Measurements from ENCODE around the gene SNCAIP. TPM values are rescaled to one million over a fixed set of nuclear protein-coding genes. Genes with fewer than 3 reads are reported as not detected.

The SNCAIP gene
- total and polyA plus RNA-seq, 2 experiments from 2014 or later = 1.5 to 2.4 TPM

- no peaks in the 10 kb centered on the region for H4K20me1 ChIP-seq (ENCODE audit: insufficient read depth)
- DNase-seq = no peak
- H3K9me2 ChIP-seq (ENCODE audit: insufficient read depth) = no peaks in the 10 kb centered on the region
- H3K4me2 ChIP-seq (ENCODE audit: unreplicated experiment) = no peak overlapping the region
- no peaks in the 10 kb centered on the region for H3K27me3 ChIP-seq (replicated peaks; ENCODE audit: insufficient read depth)
- H3K4me1 ChIP-seq (ENCODE audit: insufficient read depth) = no peaks in the 10 kb centered on the region
- H3K36me3 ChIP-seq (ENCODE audit: low read depth) = no peaks in the 10 kb centered on the region
- no peaks in the 10 kb centered on the region for H3F3A ChIP-seq (ENCODE audit: insufficient read depth)
- H3K27ac ChIP-seq = no peak overlapping the region
- no peak for TF ChIP-seq EZH2 (IDR thresholded peaks at IDR 0.05; ENCODE audit: insufficient read depth, poor library complexity, severe bottlenecking)
- no peak for TF ChIP-seq EZH2phosphoT487 (IDR thresholded peaks at IDR 0.05; ENCODE audit: insufficient read depth, low read depth)
- WGBS, 2 experiments (ENCODE audit: low coverage in 1 of 2, low lambda C conversion rate in 2 of 2, missing lambda C conversion rate in 2 of 2) = 56 to 64% methylated on average over 7 of the region's 7 CpGs
- H3K79me2 ChIP-seq (ENCODE audit: insufficient read depth) = no peaks in the 10 kb centered on the region
- no peak overlapping the region for H3K4me3 ChIP-seq
- no peak overlapping the region for H3K9ac ChIP-seq
- H2AFZ ChIP-seq = no peak overlapping the region
- in situ Hi-C loops (cut with MboI) = no loop called here
- no peaks in the 10 kb centered on the region for H3K9me3 ChIP-seq (ENCODE audit: low read depth)
Measured at GRCh38 chr5:122465031-122465577, 153.1 kb downstream of the SNCAIP start.

- H3K36me3 ChIP-seq (ENCODE audit: low read depth) = no peaks in the 10 kb centered on the region
- no peak overlapping the region for H2AFZ ChIP-seq
- H3K9me3 ChIP-seq (ENCODE audit: low read depth) = no peaks in the 10 kb centered on the region
- no peak overlapping the region for H3K4me3 ChIP-seq
- in situ Hi-C loops (cut with MboI) = no loop called here
- no peak overlapping the region for H3K9ac ChIP-seq
- TF ChIP-seq EZH2 (IDR thresholded peaks at IDR 0.05; ENCODE audit: insufficient read depth, poor library complexity, severe bottlenecking) = no peak
- TF ChIP-seq EZH2phosphoT487 (IDR thresholded peaks at IDR 0.05; ENCODE audit: insufficient read depth, low read depth) = no peak
- no peak for DNase-seq
- 69 to 81% methylated on average over 4 of the region's 4 CpGs for WGBS, 2 experiments (ENCODE audit: low coverage in 1 of 2, low lambda C conversion rate in 2 of 2, missing lambda C conversion rate in 2 of 2)
- no peaks in the 10 kb centered on the region for H4K20me1 ChIP-seq (ENCODE audit: insufficient read depth)
- no peaks in the 10 kb centered on the region for H3K79me2 ChIP-seq (ENCODE audit: insufficient read depth)
- H3K9me2 ChIP-seq (ENCODE audit: insufficient read depth) = no peaks in the 10 kb centered on the region
- no peak overlapping the region for H3K4me2 ChIP-seq (ENCODE audit: unreplicated experiment)
- H3K27me3 ChIP-seq (replicated peaks; ENCODE audit: insufficient read depth) = no peaks in the 10 kb centered on the region
- no peaks in the 10 kb centered on the region for H3F3A ChIP-seq (ENCODE audit: insufficient read depth)
- H3K27ac ChIP-seq = no peak overlapping the region
- H3K4me1 ChIP-seq (ENCODE audit: insufficient read depth) = no peaks in the 10 kb centered on the region
Measured at GRCh38 chr5:122465994-122466393, 154.0 kb downstream of the SNCAIP start.

GRCh38 chr5:122468351-122469116 is 156.5 kb downstream of the SNCAIP start:
- Histone ChIP-seq H3K9me2 (ENCODE audit: insufficient read depth) (no peaks in the 10 kb centered on the region), H3F3A (ENCODE audit: insufficient read depth) (no peaks in the 10 kb centered on the region), H3K4me3 (no peak overlapping the region), H3K4me2 (ENCODE audit: unreplicated experiment) (no peak overlapping the region), H3K27me3 (replicated peaks; ENCODE audit: insufficient read depth) (no peaks in the 10 kb centered on the region), H3K4me1 (ENCODE audit: insufficient read depth) (no peaks in the 10 kb centered on the region), H3K27ac (no peak overlapping the region), H4K20me1 (ENCODE audit: insufficient read depth) (no peaks in the 10 kb centered on the region), H3K9me3 (ENCODE audit: low read depth) (no peaks in the 10 kb centered on the region), H3K79me2 (ENCODE audit: insufficient read depth) (no peaks in the 10 kb centered on the region), H2AFZ (no peak overlapping the region), H3K9ac (no peak overlapping the region), H3K36me3 (ENCODE audit: low read depth) (no peaks in the 10 kb centered on the region)
- TF ChIP-seq EZH2 (IDR thresholded peaks at IDR 0.05; ENCODE audit: insufficient read depth, poor library complexity, severe bottlenecking) (no peak), EZH2phosphoT487 (IDR thresholded peaks at IDR 0.05; ENCODE audit: insufficient read depth, low read depth) (no peak)
- WGBS, 2 experiments (ENCODE audit: low coverage in 1 of 2, low lambda C conversion rate in 2 of 2, missing lambda C conversion rate in 2 of 2) = 89% methylated on average over 2 of the region's 2 CpGs
- in situ Hi-C loops (cut with MboI) = no loop called here
- no peak for DNase-seq

GRCh38 chr5:122469384-122469919 is 157.4 kb downstream of the SNCAIP start:
- no peak for DNase-seq

More at GRCh38 chr5:122469384-122469919, 157.4 kb downstream of the SNCAIP start:
- H2AFZ ChIP-seq = no peak overlapping the region
- no peaks in the 10 kb centered on the region for H3K9me2 ChIP-seq (ENCODE audit: insufficient read depth)
- H3K27ac ChIP-seq = no peak overlapping the region
- no peaks in the 10 kb centered on the region for H3K4me1 ChIP-seq (ENCODE audit: insufficient read depth)
- H3K9ac ChIP-seq = no peak overlapping the region
- in situ Hi-C loops (cut with MboI) = no loop called here
- no peak overlapping the region for H3K4me2 ChIP-seq (ENCODE audit: unreplicated experiment)
- H3K4me3 ChIP-seq = no peak overlapping the region
- H3K27me3 ChIP-seq (replicated peaks; ENCODE audit: insufficient read depth) = no peaks in the 10 kb centered on the region
- H3F3A ChIP-seq (ENCODE audit: insufficient read depth) = no peaks in the 10 kb centered on the region
- H4K20me1 ChIP-seq (ENCODE audit: insufficient read depth) = no peaks in the 10 kb centered on the region
- TF ChIP-seq EZH2phosphoT487 (IDR thresholded peaks at IDR 0.05; ENCODE audit: insufficient read depth, low read depth) = no peak
- no peak for TF ChIP-seq EZH2 (IDR thresholded peaks at IDR 0.05; ENCODE audit: insufficient read depth, poor library complexity, severe bottlenecking)
- no peaks in the 10 kb centered on the region for H3K36me3 ChIP-seq (ENCODE audit: low read depth)
- WGBS, 2 experiments (ENCODE audit: low coverage in 1 of 2, low lambda C conversion rate in 2 of 2, missing lambda C conversion rate in 2 of 2) = 83 to 87% methylated on average over 5 of the region's 5 CpGs
- H3K79me2 ChIP-seq (ENCODE audit: insufficient read depth) = no peaks in the 10 kb centered on the region
- no peaks in the 10 kb centered on the region for H3K9me3 ChIP-seq (ENCODE audit: low read depth)

Measured in GM23248 (cell line).